Stomach smooth muscle (tissue), 2 donors: ENCODE measurements around the gene SLC12A8.
"Not testable (repeated sequence)": the region's sequence is repeated elsewhere in the genome, so short reads cannot be mapped to it uniquely, and the experiment has no call there.

ENCODE experiments used
- H3K27ac ChIP-seq: one replicate; pipeline ENCODE4 v1.7.0; 2013; ENCODE audit warnings: mild to moderate bottlenecking, low read length, inconsistent platforms
- H3K27me3 ChIP-seq, 2 donors: one replicate each; pipeline ENCODE4 v1.7.0; 2013; ENCODE audit warnings: low read length in 2 of 2; ENCODE audit not compliant: insufficient read depth in 2 of 2, control insufficient read depth in 1 of 2
- H3K36me3 ChIP-seq, 2 donors: one replicate each; pipeline ENCODE4 v1.7.0; 2013; ENCODE audit warnings: low read length in 2 of 2; ENCODE audit not compliant: control insufficient read depth in 2 of 2, insufficient read depth in 2 of 2
- H3K4me1 ChIP-seq: one replicate; pipeline ENCODE4 v1.7.0; 2013; ENCODE audit warnings: low read length; ENCODE audit not compliant: control insufficient read depth, insufficient read depth
- H3K4me3 ChIP-seq, 2 donors: one replicate each; pipeline ENCODE4 v1.7.0; 2013; ENCODE audit warnings: low read length in 2 of 2
- H3K9ac ChIP-seq, 2 donors: one replicate each; pipeline ENCODE4 v1.7.0; 2013; ENCODE audit warnings: low read length in 2 of 2, mild to moderate bottlenecking in 1 of 2
- H3K9me3 ChIP-seq, 2 donors: one replicate each; pipeline ENCODE4 v1.7.0; 2013; ENCODE audit warnings: low read length in 2 of 2; ENCODE audit not compliant: control insufficient read depth in 2 of 2
- donor health status: healthy.
- donor health status: Pancreatic carcinoma.

The SLC12A8 gene

DNA sequence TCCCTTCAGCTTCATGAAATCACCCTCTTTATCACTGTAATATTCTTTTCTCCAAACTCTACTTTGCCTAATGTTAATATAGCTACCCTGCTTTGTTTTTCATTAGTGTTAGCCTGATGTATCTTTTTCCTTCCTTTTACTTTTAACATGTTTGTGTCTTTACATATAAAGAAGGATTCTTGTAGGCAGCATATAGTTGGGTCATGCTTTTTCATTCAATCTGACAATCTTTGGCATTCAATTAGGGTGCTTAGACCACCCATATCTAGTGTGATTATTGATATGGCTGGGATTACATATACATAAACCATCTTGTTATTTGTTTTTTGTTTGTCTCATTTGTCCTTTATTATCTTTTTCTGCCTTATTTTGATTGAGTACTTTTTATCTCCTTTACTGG, 121.9 kb downstream of the SLC12A8 start:
- Histone ChIP-seq H3K9ac (no peak overlapping the region), H3K9me3 (no peaks in the 10 kb centered on the region), H3K36me3 (no peaks in the 10 kb centered on the region), H3K4me3 (no peak overlapping the region), H3K27ac (no peak overlapping the region), H3K4me1 (no peaks in the 10 kb centered on the region), H3K27me3 (no peaks in the 10 kb centered on the region)

DNA sequence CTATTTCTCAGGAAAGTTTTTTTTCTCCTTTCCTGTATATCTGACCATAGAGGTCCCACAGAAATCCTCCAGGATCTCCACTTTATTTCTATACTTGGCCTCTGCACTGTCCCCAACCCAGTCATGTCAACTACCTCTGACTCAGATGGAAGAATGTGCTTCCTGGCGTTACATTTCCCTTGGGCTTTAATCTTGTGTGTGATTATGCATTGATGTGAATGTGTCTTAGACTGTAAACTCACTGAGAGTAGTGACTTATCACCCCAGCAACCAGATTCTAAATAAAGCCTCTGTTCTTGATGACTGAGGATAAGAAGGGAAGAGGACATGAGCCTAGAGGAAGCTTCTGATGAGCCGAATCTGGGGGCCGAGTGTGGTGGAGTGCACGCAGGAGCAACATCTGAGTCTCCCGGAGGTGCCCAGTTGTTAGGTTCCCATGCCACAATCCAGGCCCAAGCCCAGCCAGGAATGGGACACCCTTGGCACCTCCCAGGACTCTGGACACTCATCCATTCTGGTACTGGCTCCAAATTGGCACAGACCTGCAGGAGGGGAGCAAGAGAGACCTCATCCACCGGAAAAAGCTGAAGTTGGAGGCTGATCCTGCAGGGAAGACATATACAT, 124.7 kb downstream of the SLC12A8 start:
- no peaks in the 10 kb centered on the region for H3K9me3 ChIP-seq
- H3K4me3 ChIP-seq, result no peak overlapping the region
- no peaks in the 10 kb centered on the region for H3K27me3 ChIP-seq
- no peaks in the 10 kb centered on the region for H3K4me1 ChIP-seq
- H3K27ac ChIP-seq, result no peak overlapping the region
- H3K9ac ChIP-seq, result no peak overlapping the region
- no peaks in the 10 kb centered on the region for H3K36me3 ChIP-seq

DNA sequence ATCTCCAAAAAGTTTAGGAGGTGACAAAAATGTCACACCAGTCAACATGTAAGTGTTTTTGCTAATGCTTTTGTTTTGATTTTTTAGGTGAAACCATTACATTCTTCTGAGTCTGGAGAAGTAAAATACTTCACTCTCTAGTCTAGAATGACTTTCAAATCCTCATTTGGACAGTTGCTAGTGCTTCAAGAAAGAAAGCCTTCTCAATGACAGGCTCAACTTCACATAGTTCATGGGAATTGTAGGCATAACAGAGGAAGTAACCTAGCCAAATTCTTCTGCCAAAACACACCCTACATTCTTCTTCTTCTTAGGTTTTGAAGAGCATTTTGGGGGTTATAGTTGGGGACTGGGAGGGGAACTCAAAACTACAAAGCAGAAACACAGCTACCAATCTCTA, 127.4 kb downstream of the SLC12A8 start:
- no peak overlapping the region for H3K27ac ChIP-seq
- H3K4me3 ChIP-seq, result no peak overlapping the region
- H3K9me3 ChIP-seq, result no peaks in the 10 kb centered on the region
- H3K4me1 ChIP-seq, result no peaks in the 10 kb centered on the region
- H3K36me3 ChIP-seq, result no peaks in the 10 kb centered on the region
- H3K9ac ChIP-seq, result no peak overlapping the region
- no peaks in the 10 kb centered on the region for H3K27me3 ChIP-seq

DNA sequence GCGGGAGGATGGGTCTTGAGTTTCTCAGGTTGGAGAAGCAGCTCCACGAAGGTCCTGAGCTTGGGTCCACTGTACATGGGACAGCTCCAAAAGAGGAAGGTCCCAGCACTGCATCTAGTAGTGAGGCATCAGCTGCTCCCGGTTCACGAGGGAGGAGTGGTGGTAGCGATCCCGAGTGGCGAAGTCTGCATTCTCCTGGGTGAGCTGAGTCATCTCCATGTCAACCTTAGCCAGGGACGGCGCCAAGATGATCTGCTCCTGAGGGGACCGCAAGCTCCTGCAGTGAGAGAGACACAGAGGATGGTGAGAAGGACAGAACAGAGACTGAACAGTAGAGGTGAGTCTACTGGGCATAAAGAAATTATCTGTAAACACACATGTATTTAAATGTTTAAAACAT, 128.8 kb downstream of the SLC12A8 start:
- Histone ChIP-seq H3K4me3 (no peak overlapping the region), H3K36me3 (no peaks in the 10 kb centered on the region), H3K9ac (no peak overlapping the region), H3K27ac (no peak overlapping the region), H3K4me1 (no peaks in the 10 kb centered on the region), H3K27me3 (no peaks in the 10 kb centered on the region), H3K9me3 (no peaks in the 10 kb centered on the region)

DNA sequence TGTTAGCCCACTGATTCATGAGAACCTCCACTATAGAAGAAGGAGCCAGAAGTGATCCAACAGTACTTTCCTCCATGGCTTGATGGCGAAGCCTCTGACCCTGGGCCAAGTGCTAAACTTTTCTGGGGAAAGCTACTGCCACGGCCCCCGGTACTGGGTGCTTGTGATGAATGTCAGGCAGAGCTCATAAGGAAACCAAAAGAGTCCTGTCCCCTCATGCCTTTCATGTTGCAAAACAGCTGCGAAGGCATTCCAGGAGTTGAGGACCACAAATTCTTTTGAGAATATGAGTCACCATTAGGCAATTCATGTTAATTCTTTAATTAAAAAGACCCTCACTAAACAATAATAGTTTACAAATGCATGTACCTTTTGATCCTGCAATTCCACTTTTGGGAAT, 130.2 kb downstream of the SLC12A8 start:
- H3K9ac ChIP-seq, H3K36me3 ChIP-seq, H3K4me1 ChIP-seq, H3K27me3 ChIP-seq, H3K4me3 ChIP-seq, H3K27ac ChIP-seq, H3K9me3 ChIP-seq: not testable (repeated sequence)

DNA sequence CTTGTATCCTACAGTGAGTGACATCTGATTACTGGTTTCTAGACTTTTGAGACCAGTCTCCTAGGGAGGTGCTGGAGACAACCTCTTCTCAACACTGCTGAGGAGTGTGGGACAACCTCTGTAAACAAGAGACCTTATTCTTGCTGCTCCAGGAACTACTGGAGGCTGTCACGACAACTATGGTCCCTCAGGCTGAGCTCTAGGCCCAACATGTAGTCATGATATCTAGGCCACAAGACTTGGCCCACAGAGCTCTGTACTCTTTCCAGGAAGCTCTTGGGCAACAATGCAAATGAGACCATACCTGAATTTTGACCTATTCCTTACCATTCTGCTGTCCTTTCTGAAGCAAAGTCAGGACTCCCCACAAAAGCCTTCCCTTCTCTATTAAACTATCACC, 132.5 kb downstream of the SLC12A8 start:
- Histone ChIP-seq H3K9ac (no peak overlapping the region), H3K36me3 (no peaks in the 10 kb centered on the region), H3K27me3 (no peaks in the 10 kb centered on the region), H3K27ac (no peak overlapping the region), H3K4me1 (no peaks in the 10 kb centered on the region), H3K4me3 (no peak overlapping the region), H3K9me3 (no peaks in the 10 kb centered on the region)

DNA sequence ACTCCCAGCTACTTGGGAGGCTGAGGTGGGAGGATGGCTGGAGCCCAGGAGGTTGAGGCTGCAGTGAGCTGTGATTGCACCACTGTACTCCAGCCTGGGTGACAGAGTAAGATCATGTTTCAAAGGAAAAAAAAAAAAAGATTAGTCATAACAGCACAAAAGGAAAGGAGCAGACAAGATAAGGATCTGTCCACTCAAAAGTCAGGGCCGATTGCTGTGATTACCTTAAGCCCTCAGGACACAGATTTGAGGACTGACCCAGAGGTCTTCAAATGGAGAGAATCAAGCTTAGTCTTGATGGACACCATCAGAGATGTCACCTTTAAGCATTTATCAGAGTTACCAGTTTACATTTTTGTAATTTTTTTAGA, 132.9 kb downstream of the SLC12A8 start:
- Histone ChIP-seq H3K9me3 (no peaks in the 10 kb centered on the region), H3K4me3 (no peak overlapping the region), H3K27ac (no peak overlapping the region), H3K4me1 (no peaks in the 10 kb centered on the region), H3K9ac (no peak overlapping the region), H3K36me3 (no peaks in the 10 kb centered on the region), H3K27me3 (no peaks in the 10 kb centered on the region)

DNA sequence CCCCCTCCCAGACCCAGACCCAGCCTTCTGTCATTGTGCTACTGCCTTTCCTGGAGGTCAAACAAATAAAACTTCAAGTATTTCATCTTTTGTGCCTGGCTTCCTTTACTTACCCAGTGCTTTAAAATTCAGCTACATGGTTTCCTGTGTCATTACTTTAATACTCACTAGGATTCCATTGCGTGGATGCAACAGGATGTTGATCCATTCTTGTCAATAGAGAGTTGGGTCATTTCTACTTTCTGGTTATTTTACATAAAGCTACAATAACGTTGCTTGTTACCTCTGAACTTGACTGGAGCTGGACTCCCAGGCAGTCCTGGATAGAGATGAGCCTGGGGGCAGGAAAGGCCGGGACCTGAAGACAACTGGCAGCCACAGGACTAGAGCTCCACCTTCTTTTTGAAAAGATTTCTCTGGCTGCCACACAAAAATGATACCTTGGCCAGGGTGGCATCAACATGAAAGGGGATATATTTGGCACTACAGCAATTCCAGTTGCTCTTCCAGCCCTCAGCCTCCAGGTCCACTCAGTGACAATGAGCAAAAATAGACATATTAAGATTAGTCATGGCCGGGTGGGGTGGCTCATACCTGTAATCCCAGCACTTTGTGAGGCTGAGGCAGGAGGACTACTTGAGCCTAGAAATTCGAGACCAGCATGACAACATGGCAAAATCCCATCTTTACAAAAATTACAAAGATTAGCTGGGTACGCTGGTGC, 133.4 kb downstream of the SLC12A8 start:
- H3K27ac ChIP-seq, result no peak overlapping the region
- no peak overlapping the region for H3K4me3 ChIP-seq
- no peaks in the 10 kb centered on the region for H3K27me3 ChIP-seq
- no peaks in the 10 kb centered on the region for H3K4me1 ChIP-seq
- H3K9me3 ChIP-seq, result no peaks in the 10 kb centered on the region
- no peaks in the 10 kb centered on the region for H3K36me3 ChIP-seq
- H3K9ac ChIP-seq, result no peak overlapping the region

DNA sequence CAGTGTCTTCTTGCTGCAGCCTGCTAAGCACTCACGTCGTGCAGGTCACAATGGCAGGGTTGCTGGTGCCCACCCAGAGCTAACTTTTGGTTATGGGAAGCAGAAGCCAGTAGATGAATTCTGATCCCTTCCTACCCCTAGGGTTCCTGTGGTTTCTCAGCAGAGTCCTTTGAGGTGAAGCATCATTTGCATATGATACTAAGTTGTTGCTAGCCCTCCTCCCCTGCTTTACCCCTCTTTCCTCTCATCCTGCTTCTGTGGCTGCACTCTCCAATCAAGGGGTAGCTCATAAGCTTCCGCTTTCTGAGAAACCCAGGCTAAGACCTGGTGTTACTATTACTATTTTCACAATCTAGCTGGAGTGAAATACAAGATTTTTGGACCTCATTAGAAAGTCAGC, 134.7 kb downstream of the SLC12A8 start:
- Histone ChIP-seq H3K4me3 (no peak overlapping the region), H3K4me1 (peaks cover 5% of the 10 kb centered on the region)

DNA sequence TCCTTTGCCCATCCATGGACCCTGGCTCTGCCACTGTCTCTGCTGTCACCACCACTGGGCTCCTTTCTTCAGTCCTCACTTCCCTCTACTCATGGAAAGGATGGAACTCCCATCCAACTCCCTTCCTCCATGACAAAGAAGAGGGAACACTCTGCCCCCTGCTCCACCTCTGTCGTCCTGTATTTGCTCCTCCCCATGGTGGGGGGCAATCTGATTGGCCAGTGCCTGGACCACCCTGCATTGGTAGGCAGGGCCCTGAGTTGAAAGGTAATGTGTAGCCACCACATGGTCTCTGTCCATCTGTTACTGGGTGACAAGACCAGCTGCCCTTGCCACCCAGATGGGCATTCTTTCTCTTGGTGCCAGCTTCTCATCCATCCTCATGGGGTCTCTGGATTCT, 136.1 kb downstream of the SLC12A8 start:
- Histone ChIP-seq H3K27ac (no peak overlapping the region), H3K4me3 (no peak overlapping the region), H3K9me3 (no peaks in the 10 kb centered on the region), H3K9ac (no peak overlapping the region), H3K27me3 (no peaks in the 10 kb centered on the region), H3K36me3 (no peaks in the 10 kb centered on the region), H3K4me1 (peaks cover 5% of the 10 kb centered on the region)

More for the DNA sequence above, 134.7 kb downstream of the SLC12A8 start:
- no peaks in the 10 kb centered on the region for H3K36me3 ChIP-seq
- no peaks in the 10 kb centered on the region for H3K27me3 ChIP-seq
- no peak overlapping the region for H3K27ac ChIP-seq
- H3K9me3 ChIP-seq, result no peaks in the 10 kb centered on the region
- no peak overlapping the region for H3K9ac ChIP-seq

DNA sequence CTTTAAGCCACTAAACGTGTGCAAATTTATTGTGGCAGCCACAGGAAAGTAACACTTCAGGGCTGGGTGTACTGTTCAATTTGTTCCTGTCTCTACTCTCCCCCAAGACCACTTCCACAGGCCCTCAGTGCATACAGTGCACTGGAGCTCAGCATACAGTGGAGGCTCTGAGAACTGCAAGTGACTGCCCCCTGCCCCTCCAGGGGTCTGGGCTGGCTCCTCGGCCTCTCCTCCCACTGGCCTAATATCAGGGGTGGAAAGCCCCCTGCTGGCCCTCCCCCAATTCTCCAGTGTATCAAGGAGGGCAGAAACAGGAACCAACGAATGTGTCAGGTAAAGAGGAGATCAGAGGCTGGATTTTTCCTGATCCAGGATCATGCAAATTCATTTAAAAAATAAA, 136.8 kb downstream of the SLC12A8 start:
- Histone ChIP-seq H3K9ac (no peak overlapping the region), H3K9me3 (no peaks in the 10 kb centered on the region), H3K36me3 (no peaks in the 10 kb centered on the region), H3K4me1 (peaks cover 5% of the 10 kb centered on the region), H3K4me3 (no peak overlapping the region), H3K27ac (no peak overlapping the region), H3K27me3 (no peaks in the 10 kb centered on the region)
